HepG2 (cell line): ENCODE data around the gene HS3ST3B1. TPM values are rescaled to one million over a fixed set of nuclear protein-coding genes. Genes with fewer than 3 reads are reported as not detected.

ENCODE experiments used
- HOXA3 ChIP-seq: sonication (generic); formaldehyde crosslinking; IDR thresholded peaks from 2 replicates; pipeline ENCODE4 v1.5.0; 2020; ENCODE audit warnings: missing genetic modification reagents
- KDM4B ChIP-seq: sonication (generic); formaldehyde crosslinking; IDR thresholded peaks from 2 replicates; pipeline ENCODE4 v1.4.0; 2020; ENCODE audit warnings: missing genetic modification reagents
- KDM5A ChIP-seq: fragments of 200-600 bp; sonication (generic); IDR thresholded peaks from 2 replicates; pipeline ENCODE4 v1.7.0; 2018; ENCODE audit warnings: antibody characterized with exemption, mild to moderate bottlenecking, low read length, borderline replicate concordance
- KMT2B ChIP-seq: IDR thresholded peaks from 2 replicates; pipeline ENCODE4 v1.6.1; 2016; ENCODE audit warnings: missing genetic modification reagents, missing compliant biosample characterization
- MAZ ChIP-seq, 2 experiments: sonication (generic) in 1 of 2; formaldehyde crosslinking in 1 of 2; IDR thresholded peaks; 2 replicates each; pipeline versions ENCODE4 v1.5.0 to v1.6.1; 2012 to 2020; ENCODE audit warnings: low read depth in 2 of 2, mild to moderate bottlenecking in 2 of 2, borderline replicate concordance in 1 of 2, improper control_type of control experiment in 1 of 2, low read length in 1 of 2, missing genetic modification reagents in 1 of 2, moderate library complexity in 1 of 2
- NAIF1 ChIP-seq: sonication (generic); formaldehyde crosslinking; IDR thresholded peaks from 2 replicates; pipeline ENCODE4 v1.5.0; 2020; ENCODE audit warnings: mild to moderate bottlenecking, missing genetic modification reagents, borderline replicate concordance
- NR2F6 ChIP-seq, 2 experiments: IDR thresholded peaks; 2 replicates each; pipeline ENCODE4 v1.6.1; 2016; ENCODE audit warnings: antibody characterized with exemption in 1 of 2, mild to moderate bottlenecking in 1 of 2
- SP5 ChIP-seq: IDR thresholded peaks from 2 replicates; pipeline ENCODE4 v1.6.1; 2016; ENCODE audit warnings: low read depth, borderline replicate concordance
- SRSF9 ChIP-seq: fragments of 200-400 bp; formaldehyde crosslinking; IDR thresholded peaks from 2 replicates; pipeline ENCODE4 v1.6.1; 2018; ENCODE audit warnings: borderline replicate concordance, mild to moderate bottlenecking, low read depth, low read length; ENCODE audit not compliant: insufficient read depth, poor library complexity, severe bottlenecking
- STAG1 ChIP-seq: sonication (generic); formaldehyde crosslinking; IDR thresholded peaks from 2 replicates; pipeline ENCODE4 v1.4.0; 2020; ENCODE audit warnings: missing genetic modification reagents
- XRCC5 ChIP-seq: fragments of 200-400 bp; formaldehyde crosslinking; optimal IDR thresholded peaks from 2 replicates; pipeline ENCODE3; 2017; ENCODE audit warnings: mild to moderate bottlenecking, low read length
- ZFP82 ChIP-seq: sonication (generic); formaldehyde crosslinking; IDR thresholded peaks from 2 replicates; pipeline ENCODE4 v1.5.1; 2020; ENCODE audit warnings: mild to moderate bottlenecking, missing genetic modification reagents, borderline replicate concordance
- ZNF263 ChIP-seq: sonication (generic); formaldehyde crosslinking; IDR thresholded peaks from 2 replicates; pipeline ENCODE4 v1.4.0; 2020; ENCODE audit warnings: missing genetic modification reagents
- ZNF407 ChIP-seq: sonication (generic); formaldehyde crosslinking; IDR thresholded peaks from one replicate; pipeline ENCODE4 v1.5.1; 2020; ENCODE audit warnings: mild to moderate bottlenecking, missing genetic modification reagents; ENCODE audit errors: not compliant biosample characterization
- polyA plus RNA-seq, 8 experiments: library from polyadenylated mRNA; depleted of rRNA in 3 of 8; stranded (reverse) in 7 of 8; unstranded in 1 of 8; fragments of >200 nt; fragmentation: Illumina TruSeq in 4 of 8; extraction: Trizol in 4 of 8; gene quantifications; 2 replicates each; pipeline versions ENCODE4 v1.2.1 to v1.2.3, GENCODE V29; 2011 to 2016; ENCODE audit warnings: low read depth in 4 of 8, missing spikeins in 1 of 8, mixed read lengths in 1 of 8; ENCODE audit not compliant: insufficient read depth in 1 of 8
- total RNA-seq, 5 experiments: library from RNA; depleted of rRNA; stranded (reverse); fragments of >200 nt; fragmentation: Illumina TruSeq; extraction: Trizol; gene quantifications; 2 replicates each; pipeline ENCODE4 v1.2.3, GENCODE V29; 2016; ENCODE audit warnings: low read depth in 1 of 5
- TF ChIP-seq, protein P1 (sequence below): IDR thresholded peaks from 2 replicates; pipeline ENCODE4 v1.6.1; 2016; ENCODE audit warnings: low read depth, missing genetic modification reagents, missing compliant biosample characterization

The HS3ST3B1 gene
- total and polyA plus RNA-seq, 2 of the 13 experiments (the other 11 are each of a cell fraction or from before 2014, with no cell fraction given), result 15.7 to 39.5 TPM

- no peak for TF ChIP-seq ZNF407 (CRISPR knock-in tag)
- TF ChIP-seq ZFP82 (CRISPR knock-in tag), result no peak
- TF ChIP-seq STAG1 (CRISPR knock-in tag), result no peak
- TF ChIP-seq KDM4B (CRISPR knock-in tag), result no peak
- TF ChIP-seq NAIF1, result no peak
- no peak for TF ChIP-seq SRSF9
- TF ChIP-seq ZNF263 (CRISPR knock-in tag), result peak; percentile 61; the same call in 1 of the 2 replicates
- TF ChIP-seq SP5 (CRISPR knock-in tag), result no peak
- peak; percentile 55; the same call in 1 of the 2 replicates for TF ChIP-seq HOXA3
- peak; percentile 73 for TF ChIP-seq XRCC5
- TF ChIP-seq, protein P1, sequence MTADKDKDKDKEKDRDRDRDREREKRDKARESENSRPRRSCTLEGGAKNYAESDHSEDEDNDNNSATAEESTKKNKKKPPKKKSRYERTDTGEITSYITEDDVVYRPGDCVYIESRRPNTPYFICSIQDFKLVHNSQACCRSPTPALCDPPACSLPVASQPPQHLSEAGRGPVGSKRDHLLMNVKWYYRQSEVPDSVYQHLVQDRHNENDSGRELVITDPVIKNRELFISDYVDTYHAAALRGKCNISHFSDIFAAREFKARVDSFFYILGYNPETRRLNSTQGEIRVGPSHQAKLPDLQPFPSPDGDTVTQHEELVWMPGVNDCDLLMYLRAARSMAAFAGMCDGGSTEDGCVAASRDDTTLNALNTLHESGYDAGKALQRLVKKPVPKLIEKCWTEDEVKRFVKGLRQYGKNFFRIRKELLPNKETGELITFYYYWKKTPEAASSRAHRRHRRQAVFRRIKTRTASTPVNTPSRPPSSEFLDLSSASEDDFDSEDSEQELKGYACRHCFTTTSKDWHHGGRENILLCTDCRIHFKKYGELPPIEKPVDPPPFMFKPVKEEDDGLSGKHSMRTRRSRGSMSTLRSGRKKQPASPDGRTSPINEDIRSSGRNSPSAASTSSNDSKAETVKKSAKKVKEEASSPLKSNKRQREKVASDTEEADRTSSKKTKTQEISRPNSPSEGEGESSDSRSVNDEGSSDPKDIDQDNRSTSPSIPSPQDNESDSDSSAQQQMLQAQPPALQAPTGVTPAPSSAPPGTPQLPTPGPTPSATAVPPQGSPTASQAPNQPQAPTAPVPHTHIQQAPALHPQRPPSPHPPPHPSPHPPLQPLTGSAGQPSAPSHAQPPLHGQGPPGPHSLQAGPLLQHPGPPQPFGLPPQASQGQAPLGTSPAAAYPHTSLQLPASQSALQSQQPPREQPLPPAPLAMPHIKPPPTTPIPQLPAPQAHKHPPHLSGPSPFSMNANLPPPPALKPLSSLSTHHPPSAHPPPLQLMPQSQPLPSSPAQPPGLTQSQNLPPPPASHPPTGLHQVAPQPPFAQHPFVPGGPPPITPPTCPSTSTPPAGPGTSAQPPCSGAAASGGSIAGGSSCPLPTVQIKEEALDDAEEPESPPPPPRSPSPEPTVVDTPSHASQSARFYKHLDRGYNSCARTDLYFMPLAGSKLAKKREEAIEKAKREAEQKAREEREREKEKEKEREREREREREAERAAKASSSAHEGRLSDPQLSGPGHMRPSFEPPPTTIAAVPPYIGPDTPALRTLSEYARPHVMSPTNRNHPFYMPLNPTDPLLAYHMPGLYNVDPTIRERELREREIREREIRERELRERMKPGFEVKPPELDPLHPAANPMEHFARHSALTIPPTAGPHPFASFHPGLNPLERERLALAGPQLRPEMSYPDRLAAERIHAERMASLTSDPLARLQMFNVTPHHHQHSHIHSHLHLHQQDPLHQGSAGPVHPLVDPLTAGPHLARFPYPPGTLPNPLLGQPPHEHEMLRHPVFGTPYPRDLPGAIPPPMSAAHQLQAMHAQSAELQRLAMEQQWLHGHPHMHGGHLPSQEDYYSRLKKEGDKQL (CRISPR knock-in tag), result 0 out of 2 replicates have a peak, but pooled peaks have one; percentile 42
- TF ChIP-seq KMT2B (CRISPR knock-in tag), result 0 out of 2 replicates have a peak, but pooled peaks have one; percentile 23
- TF ChIP-seq KDM5A, result no peak
- no peak for TF ChIP-seq MAZ (IDR thresholded peaks at IDR 0.05; ENCODE audit: borderline replicate concordance, low read depth, low read length)
- TF ChIP-seq MAZ (CRISPR knock-in tag; IDR thresholded peaks at IDR 0.05; ENCODE audit: low read depth), result no peak
- peak; percentile 79 for TF ChIP-seq NR2F6 (IDR thresholded peaks at IDR 0.05)
- TF ChIP-seq NR2F6 (CRISPR knock-in tag; IDR thresholded peaks at IDR 0.05), result peak; percentile 70; the same call in 1 of the 2 replicates
These were observed 24.8 kb downstream of the HS3ST3B1 start (continued) for GRCh38 chr17:14325618-14326167.
